ENCODE data around the gene KCNH5. TPM values are rescaled to one million over a fixed set of nuclear protein-coding genes. Genes with fewer than 3 reads are reported as not detected.
A peak's percentile ranks its signal among the peaks of the same experiment; 100 is the strongest.

Gene KCNH5
- total RNA-seq: under 0.01 TPM

GRCh38 chr14:63045234-63045611, at the start of gene KCNH5:
TSS of gene KCNH5 (minus strand) at chr14:63045458. CDS start at chr14:63045186, 272 bp downstream.
- DNase-seq (ENCODE audit: low read depth in 2 of 3, low spot score in 2 of 3): peak in 1 of 3 donors; percentile 12

GRCh38 chr14:63091394-63091996, 46.2 kb upstream of the KCNH5 start:
- DNase-seq (ENCODE audit: low read depth in 2 of 3, low spot score in 2 of 3): no peak

DNA sequence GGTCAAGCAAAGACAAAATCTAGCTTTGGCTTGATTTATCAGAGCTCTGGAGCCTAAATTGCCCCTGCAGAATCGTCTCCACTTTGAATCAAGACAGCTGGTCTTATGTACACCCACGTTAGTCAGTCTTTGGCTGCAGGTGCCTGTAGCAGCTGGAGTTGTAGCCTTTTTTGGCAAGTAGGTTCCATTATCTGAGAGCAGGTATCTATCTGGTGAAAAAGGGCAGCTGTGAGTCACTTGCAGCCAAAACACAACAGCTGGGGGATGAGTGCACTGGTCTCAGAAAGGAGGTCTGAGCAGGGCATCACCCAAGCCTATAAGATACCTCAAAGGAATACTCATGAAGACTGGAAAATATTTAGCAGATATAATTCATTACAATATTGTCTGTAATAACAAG, 43.6 kb upstream of the KCNH5 start:
- no peak for DNase-seq (ENCODE audit: low read depth in 2 of 3, low spot score in 2 of 3)

- DNase-seq (ENCODE audit: low read depth in 2 of 3, low spot score in 2 of 3): no peak
Observed at GRCh38 chr14:63078569-63078968, 33.3 kb upstream of the KCNH5 start.

GRCh38 chr14:63076488-63076887, 31.2 kb upstream of the KCNH5 start:
- no peak for DNase-seq (ENCODE audit: low read depth in 2 of 3, low spot score in 2 of 3)

GRCh38 chr14:63055631-63056030, 10.4 kb upstream of the KCNH5 start:
- no peak for DNase-seq (ENCODE audit: low read depth in 2 of 3, low spot score in 2 of 3)

DNA sequence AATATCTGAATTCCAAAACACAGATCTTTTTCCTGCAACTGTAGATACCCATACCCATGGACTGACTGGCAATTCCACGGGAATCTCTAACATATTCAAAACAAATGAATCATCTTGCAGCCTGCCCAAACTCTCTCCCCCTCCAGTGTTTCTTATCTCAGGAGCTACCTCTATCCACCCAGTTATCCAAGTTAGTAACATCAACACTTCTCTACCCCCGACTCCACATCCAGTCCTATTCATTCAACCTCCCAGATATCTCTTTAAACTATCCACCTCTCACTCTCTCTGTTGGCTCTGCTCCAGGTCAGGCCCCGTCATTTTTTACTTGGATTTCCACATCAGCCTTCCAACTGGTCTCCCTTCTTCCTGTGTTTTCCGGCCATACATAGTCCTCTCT, 6.7 kb upstream of the KCNH5 start:
- DNase-seq (ENCODE audit: low read depth in 2 of 3, low spot score in 2 of 3): no peak

- DNase-seq (ENCODE audit: low read depth in 2 of 3, low spot score in 2 of 3): no peak
Observed at GRCh38 chr14:63051301-63051700, 6.0 kb upstream of the KCNH5 start.

GRCh38 chr14:63050694-63051093, 5.4 kb upstream of the KCNH5 start:
- no peak for DNase-seq (ENCODE audit: low read depth in 2 of 3, low spot score in 2 of 3)

GRCh38 chr14:63046339-63047268, 1.3 kb upstream of the KCNH5 start:
- no peak for DNase-seq (ENCODE audit: low read depth in 2 of 3, low spot score in 2 of 3)

DNA sequence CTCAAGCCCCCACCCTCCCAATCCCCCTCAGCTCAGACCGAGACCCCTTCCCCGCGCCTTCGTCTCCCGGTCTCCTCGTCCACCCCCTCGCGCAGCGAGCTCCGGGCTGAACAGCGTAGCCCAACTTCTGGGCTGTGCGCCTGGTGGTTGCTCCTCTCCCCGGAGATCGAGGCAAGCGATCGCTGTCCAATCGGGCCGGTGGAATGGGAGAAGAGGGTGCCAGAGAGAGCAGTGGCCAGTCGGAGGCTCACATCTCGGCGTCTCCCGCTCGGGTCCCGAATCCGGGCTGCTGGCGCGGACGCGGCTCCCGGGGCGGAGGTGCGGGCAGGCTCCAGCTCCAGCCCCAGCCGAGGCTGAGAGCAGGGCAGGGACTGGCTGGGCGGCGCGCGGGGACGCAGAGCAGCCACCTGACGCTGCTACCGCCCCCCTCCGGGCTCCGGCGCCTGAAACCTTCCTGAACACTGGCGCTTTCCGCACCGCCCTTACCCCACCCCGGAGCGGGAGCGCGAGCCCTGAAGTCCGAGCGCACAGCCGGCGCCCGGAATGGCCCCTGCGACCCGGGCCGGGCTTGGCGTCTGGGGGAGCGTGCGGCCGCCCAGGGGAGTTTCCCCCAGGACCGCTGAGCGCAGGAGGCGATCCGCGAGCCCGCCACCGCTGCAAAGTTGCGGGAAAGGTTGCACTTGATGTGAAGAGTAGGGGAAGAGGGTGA, 508 bp upstream of the KCNH5 start:
- DNase-seq (ENCODE audit: low read depth in 2 of 3, low spot score in 2 of 3): no peak

- no peak for DNase-seq (ENCODE audit: low read depth in 2 of 3, low spot score in 2 of 3)
Observed at GRCh38 chr14:63039866-63040265, 5.4 kb downstream of the KCNH5 start.

DNA sequence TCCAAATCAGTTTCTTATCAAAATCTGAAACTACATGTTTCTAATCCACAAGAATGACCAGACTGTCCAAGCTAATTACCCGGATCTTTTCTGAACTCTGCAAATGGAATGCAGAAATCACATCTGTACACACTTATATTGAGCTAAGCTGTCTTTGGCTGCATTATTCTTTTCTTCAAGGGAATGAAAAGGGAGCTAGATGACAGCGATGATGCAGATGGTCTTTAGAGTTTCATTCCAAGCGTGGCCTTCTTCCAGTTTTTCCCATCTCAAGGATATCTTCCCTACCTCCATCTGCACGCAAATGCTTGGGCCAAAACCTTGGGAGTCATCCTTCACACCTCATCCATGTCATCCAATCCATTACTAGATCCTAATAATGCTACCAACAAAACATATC, 12.6 kb downstream of the KCNH5 start:
- DNase-seq (ENCODE audit: low read depth in 2 of 3, low spot score in 2 of 3): no peak

DNA sequence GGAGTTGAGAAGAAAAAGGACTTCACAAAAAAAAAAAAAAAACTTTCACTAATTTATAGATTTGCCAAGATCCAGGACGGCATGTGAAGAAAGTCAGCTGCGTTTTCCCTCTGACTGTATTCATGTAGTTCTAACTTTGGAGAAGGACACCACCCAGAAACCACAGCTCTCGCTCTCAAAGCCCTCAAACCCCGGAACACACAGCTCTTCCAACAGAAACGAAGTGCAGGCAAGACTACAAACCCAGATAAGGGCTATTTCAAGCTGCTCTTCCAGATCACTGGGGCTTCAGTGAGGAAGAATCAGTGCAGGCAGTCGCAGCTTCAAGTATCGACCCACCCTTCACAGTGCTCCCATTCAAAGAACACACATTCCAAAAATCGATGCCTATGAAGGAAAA, 13.2 kb downstream of the KCNH5 start:
- no peak for DNase-seq (ENCODE audit: low read depth in 2 of 3, low spot score in 2 of 3)

DNA sequence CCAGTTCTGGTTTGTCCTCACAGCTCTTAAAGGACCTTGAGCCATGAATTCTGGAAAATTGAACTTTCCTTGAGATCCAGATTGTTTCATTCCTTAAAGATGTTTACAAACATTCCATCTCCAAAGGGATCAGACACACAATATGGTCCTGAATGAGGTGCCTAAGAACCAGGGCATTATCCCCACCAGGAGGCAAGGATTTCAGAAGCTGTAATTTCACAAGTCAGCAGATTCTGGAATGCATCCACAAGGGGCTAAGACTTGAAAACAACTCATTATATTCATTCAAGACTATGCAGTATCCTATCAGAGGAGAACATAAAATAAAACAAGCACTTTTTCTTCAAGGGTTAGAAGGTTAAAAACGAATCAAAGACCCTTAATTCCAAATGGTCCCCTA, 15.1 kb downstream of the KCNH5 start:
- no peak for DNase-seq (ENCODE audit: low read depth in 2 of 3, low spot score in 2 of 3)

DNA sequence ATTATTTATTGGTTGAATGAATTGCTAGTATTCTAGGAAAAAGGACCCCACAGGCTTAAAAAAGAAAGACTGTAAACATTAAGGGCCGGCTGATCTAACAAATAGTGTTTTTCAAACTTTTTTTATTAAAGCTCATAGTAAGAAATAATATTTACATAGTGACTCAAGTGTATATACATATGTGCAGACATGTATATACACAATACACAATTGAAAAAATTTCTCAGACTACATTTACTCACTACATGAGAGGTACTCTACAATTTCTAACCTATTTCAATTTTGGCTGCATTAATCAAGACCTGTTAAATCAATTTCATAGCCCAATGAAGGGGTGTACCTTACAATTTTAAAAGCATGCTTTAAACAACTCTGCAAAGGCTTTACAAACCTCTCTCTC, 17.5 kb downstream of the KCNH5 start:
- DNase-seq (ENCODE audit: low read depth in 2 of 3, low spot score in 2 of 3): no peak

DNA sequence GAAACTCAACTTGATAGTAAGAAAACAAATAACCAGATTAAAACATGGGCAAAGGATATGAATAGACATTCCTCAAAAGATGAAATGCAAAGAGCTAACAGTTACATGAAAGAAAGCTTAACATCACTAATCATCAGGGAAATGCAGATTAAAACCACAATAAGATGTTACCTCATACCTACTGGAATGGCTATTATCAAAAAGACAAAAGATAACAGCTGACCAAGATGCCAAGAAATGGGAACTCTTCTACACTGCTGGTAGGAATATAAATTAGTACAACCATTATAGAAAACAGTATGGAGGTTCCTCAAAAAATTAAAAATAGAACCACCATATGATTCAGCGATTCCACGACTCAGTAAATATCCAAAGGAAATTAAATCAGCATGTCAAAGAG, 18.8 kb downstream of the KCNH5 start:
- no peak for DNase-seq (ENCODE audit: low read depth in 2 of 3, low spot score in 2 of 3)

GRCh38 chr14:63014621-63015020, 30.6 kb downstream of the KCNH5 start:
- no peak for DNase-seq (ENCODE audit: low read depth in 2 of 3, low spot score in 2 of 3)

- no peak for DNase-seq (ENCODE audit: low read depth in 2 of 3, low spot score in 2 of 3)
Observed at GRCh38 chr14:63012171-63012570, 33.1 kb downstream of the KCNH5 start.

GRCh38 chr14:63011623-63012022, 33.6 kb downstream of the KCNH5 start:
- no peak for DNase-seq (ENCODE audit: low read depth in 2 of 3, low spot score in 2 of 3)

GRCh38 chr14:63009495-63009894, 35.8 kb downstream of the KCNH5 start:
- no peak for DNase-seq (ENCODE audit: low read depth in 2 of 3, low spot score in 2 of 3)

- no peak for DNase-seq (ENCODE audit: low read depth in 2 of 3, low spot score in 2 of 3)
Observed at GRCh38 chr14:63006531-63006930, 38.7 kb downstream of the KCNH5 start.
